GM12878 (cell line): ENCODE data around the gene TNFRSF8.

Experiments
- ASH2L ChIP-seq: fragments of 300-600, 200-600 bp; sonication (generic); IDR thresholded peaks from 2 replicates; pipeline ENCODE4 v1.6.1; 2017; ENCODE audit warnings: low read depth, mild to moderate bottlenecking, borderline replicate concordance
- FOXM1 ChIP-seq: IDR thresholded peaks from 2 replicates; pipeline ENCODE4 v1.6.1; 2012; ENCODE audit warnings: low read depth, mild to moderate bottlenecking, inconsistent platforms, low read length, moderate library complexity
- IRF4 ChIP-seq: IDR thresholded peaks from 2 replicates; pipeline ENCODE4 v1.6.1; 2011; ENCODE audit warnings: low read depth, low read length
- NFIC ChIP-seq: IDR thresholded peaks from 2 replicates; pipeline ENCODE4 v1.6.1; 2012; ENCODE audit warnings: low read depth, mild to moderate bottlenecking, inconsistent platforms, low read length, moderate library complexity
- NR2C2 ChIP-seq: IDR thresholded peaks from 2 replicates; pipeline ENCODE4 v1.6.1; 2011; ENCODE audit warnings: borderline replicate concordance, low read depth; ENCODE audit not compliant: control insufficient read depth, insufficient read length
- POLR2A ChIP-seq: IDR thresholded peaks from 2 replicates; pipeline ENCODE4 v1.6.1; 2011; ENCODE audit warnings: low read depth, mild to moderate bottlenecking, low read length
- SMC3 ChIP-seq: IDR thresholded peaks from 2 replicates; pipeline ENCODE4 v1.6.1; 2011; ENCODE audit warnings: low read length, improper control_type of control experiment, borderline replicate concordance
- SP1 ChIP-seq: IDR thresholded peaks from one replicate; pipeline ENCODE4 v1.6.1; 2011; ENCODE audit warnings: low read depth, low read length
- TAF1 ChIP-seq: IDR thresholded peaks from 2 replicates; pipeline ENCODE4 v1.6.1; 2011; ENCODE audit warnings: mild to moderate bottlenecking, low read depth, low read length, borderline replicate concordance
- TCF12 ChIP-seq: IDR thresholded peaks from 2 replicates; pipeline ENCODE4 v1.6.1; 2011; ENCODE audit warnings: low read depth, mild to moderate bottlenecking, low read length
- YY1 ChIP-seq: IDR thresholded peaks from 2 replicates; pipeline ENCODE4 v1.6.1; 2011; ENCODE audit warnings: low read depth, mild to moderate bottlenecking, low read length
- TF ChIP-seq, protein P1 (sequence below), 3 experiments: IDR thresholded peaks in 2 of 3; conservative IDR thresholded peaks in 1 of 3; 2 replicates each; pipeline ENCODE4 v1.5.1; 2011; ENCODE audit warnings: low read depth in 3 of 3, low read length in 3 of 3, mild to moderate bottlenecking in 3 of 3, control low read depth in 2 of 3, moderate library complexity in 2 of 3, inconsistent platforms in 1 of 3, mixed read lengths in 1 of 3; ENCODE audit not compliant: control insufficient read depth in 2 of 3, insufficient read depth in 1 of 3; ENCODE audit errors: extremely low read depth in 1 of 3

- no peak for TF ChIP-seq SP1
- TF ChIP-seq ASH2L = no peak
- TF ChIP-seq, protein P1, sequence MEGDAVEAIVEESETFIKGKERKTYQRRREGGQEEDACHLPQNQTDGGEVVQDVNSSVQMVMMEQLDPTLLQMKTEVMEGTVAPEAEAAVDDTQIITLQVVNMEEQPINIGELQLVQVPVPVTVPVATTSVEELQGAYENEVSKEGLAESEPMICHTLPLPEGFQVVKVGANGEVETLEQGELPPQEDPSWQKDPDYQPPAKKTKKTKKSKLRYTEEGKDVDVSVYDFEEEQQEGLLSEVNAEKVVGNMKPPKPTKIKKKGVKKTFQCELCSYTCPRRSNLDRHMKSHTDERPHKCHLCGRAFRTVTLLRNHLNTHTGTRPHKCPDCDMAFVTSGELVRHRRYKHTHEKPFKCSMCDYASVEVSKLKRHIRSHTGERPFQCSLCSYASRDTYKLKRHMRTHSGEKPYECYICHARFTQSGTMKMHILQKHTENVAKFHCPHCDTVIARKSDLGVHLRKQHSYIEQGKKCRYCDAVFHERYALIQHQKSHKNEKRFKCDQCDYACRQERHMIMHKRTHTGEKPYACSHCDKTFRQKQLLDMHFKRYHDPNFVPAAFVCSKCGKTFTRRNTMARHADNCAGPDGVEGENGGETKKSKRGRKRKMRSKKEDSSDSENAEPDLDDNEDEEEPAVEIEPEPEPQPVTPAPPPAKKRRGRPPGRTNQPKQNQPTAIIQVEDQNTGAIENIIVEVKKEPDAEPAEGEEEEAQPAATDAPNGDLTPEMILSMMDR (IDR thresholded peaks at IDR 0.05 in 2 of 3, conservative IDR thresholded peaks at IDR 0.05 in 1 of 3; ENCODE audit: control insufficient read depth in 2 of 3, extremely low read depth in 1 of 3, insufficient read depth in 1 of 3, low read depth in 3 of 3, low read length in 3 of 3) = no peak
- TF ChIP-seq FOXM1 = no peak
- TF ChIP-seq YY1 = no peak
- TF ChIP-seq TCF12 = no peak
- no peak for TF ChIP-seq POLR2A
- TF ChIP-seq SMC3 = no peak
- no peak for TF ChIP-seq TAF1
- no peak for TF ChIP-seq NFIC
- no peak for TF ChIP-seq NR2C2
- TF ChIP-seq IRF4 = no peak
Observed at GRCh38 chr1:12080156-12080555, 17.1 kb downstream of the TNFRSF8 start.
